ENCODE measurements around the gene SMIM44.

SMIM44 gene

GRCh38 chr19:3479834-3480215 is 3.4 kb downstream of the SMIM44 start:
- H3K4me3 ChIP-seq (ENCODE audit: low read depth, low read length): no peak overlapping the region
- no peak for TF ChIP-seq CTCF (IDR thresholded peaks at IDR 0.05; ENCODE audit: insufficient read depth, low read depth, low read length, missing control alignments)
- peak; percentile 35 for DNase-seq (ENCODE audit: low read depth)

- DNase-seq (ENCODE audit: low read depth): peak; percentile 64
Observed at GRCh38 chr19:3479177-3479833, 3.9 kb downstream of the SMIM44 start.

GRCh38 chr19:3478409-3479176 is 4.6 kb downstream of the SMIM44 start:
- H3K4me3 ChIP-seq (ENCODE audit: low read depth, low read length): no peak overlapping the region
- no peak for DNase-seq (ENCODE audit: low read depth)
- TF ChIP-seq CTCF (IDR thresholded peaks at IDR 0.05; ENCODE audit: insufficient read depth, low read depth, low read length, missing control alignments): no peak

More at GRCh38 chr19:3479177-3479833, 3.9 kb downstream of the SMIM44 start:
- H3K4me3 ChIP-seq (ENCODE audit: low read depth, low read length): no peak overlapping the region
- TF ChIP-seq CTCF (IDR thresholded peaks at IDR 0.05; ENCODE audit: insufficient read depth, low read depth, low read length, missing control alignments): no peak

- no peak overlapping the region for H3K4me3 ChIP-seq (ENCODE audit: low read depth, low read length)
- DNase-seq (ENCODE audit: low read depth): no peak
- no peak for TF ChIP-seq CTCF (IDR thresholded peaks at IDR 0.05; ENCODE audit: insufficient read depth, low read depth, low read length, missing control alignments)
Observed at GRCh38 chr19:3477951-3478350, 5.3 kb downstream of the SMIM44 start.

GRCh38 chr19:3477506-3477905 is 5.7 kb downstream of the SMIM44 start:
- H3K4me3 ChIP-seq (ENCODE audit: low read depth, low read length): no peak overlapping the region
- no peak for TF ChIP-seq CTCF (IDR thresholded peaks at IDR 0.05; ENCODE audit: insufficient read depth, low read depth, low read length, missing control alignments)

GRCh38 chr19:3476830-3477229 is 6.4 kb downstream of the SMIM44 start:
- TF ChIP-seq CTCF (IDR thresholded peaks at IDR 0.05; ENCODE audit: insufficient read depth, low read depth, low read length, missing control alignments): no peak
- H3K4me3 ChIP-seq (ENCODE audit: low read depth, low read length): no peak overlapping the region
- no peak for DNase-seq (ENCODE audit: low read depth)

More at GRCh38 chr19:3477506-3477905, 5.7 kb downstream of the SMIM44 start:
- no peak for DNase-seq (ENCODE audit: low read depth)
